ENCODE measurements around the gene IFNGR1.

The IFNGR1 gene

GRCh38 chr6:137148306-137149034 lies 70.7 kb downstream of the IFNGR1 start:
- no peak for DNase-seq (ENCODE audit: low spot score)

Data from kidney capillary endothelial cell (primary cell).